Measurements from ENCODE around the gene PSMC3.

DNA sequence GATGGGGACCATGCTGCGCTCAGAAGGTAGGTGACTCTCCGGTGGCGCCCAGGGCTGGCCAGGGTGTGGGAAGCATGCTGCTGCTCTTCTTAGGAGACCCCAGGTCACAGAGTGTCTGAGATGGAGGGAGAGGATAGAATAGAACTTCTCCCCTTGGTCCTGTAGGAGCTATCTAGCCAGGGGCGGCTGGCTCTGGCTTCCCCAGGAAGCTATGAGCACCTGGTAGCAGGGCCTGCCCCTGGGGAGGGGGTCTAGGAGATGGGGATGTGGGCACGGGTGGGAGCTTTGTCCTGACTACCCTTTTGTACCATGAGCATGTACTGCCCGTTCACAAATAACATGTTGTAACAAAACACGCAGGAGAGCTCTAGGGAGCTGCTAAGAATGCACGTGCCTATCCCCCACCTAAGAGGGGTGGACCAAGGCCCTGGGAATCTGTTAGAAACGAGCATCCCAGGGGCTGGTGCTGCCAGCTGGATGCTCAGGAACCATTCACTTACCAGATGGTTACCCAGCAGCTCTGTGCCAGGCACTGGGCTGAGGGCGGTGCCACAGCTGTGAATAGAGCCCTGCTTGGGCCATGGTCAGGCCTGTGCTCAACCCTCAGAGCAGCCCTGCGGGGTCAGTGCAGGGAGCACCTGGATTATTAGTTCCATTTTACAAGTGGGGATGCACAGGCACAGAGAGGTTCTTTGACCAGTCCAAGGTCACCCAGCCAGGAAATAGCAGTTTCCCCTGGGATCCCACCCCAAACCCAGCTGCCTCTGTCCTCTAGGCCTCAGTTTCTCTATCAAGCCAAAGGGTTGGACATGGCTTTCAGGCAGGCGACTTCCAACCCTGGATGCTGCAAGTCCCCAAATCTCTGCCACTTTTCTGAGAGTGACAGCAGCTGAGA is 15.6 kb downstream of the PSMC3 start:
- TF ChIP-seq, protein P1, sequence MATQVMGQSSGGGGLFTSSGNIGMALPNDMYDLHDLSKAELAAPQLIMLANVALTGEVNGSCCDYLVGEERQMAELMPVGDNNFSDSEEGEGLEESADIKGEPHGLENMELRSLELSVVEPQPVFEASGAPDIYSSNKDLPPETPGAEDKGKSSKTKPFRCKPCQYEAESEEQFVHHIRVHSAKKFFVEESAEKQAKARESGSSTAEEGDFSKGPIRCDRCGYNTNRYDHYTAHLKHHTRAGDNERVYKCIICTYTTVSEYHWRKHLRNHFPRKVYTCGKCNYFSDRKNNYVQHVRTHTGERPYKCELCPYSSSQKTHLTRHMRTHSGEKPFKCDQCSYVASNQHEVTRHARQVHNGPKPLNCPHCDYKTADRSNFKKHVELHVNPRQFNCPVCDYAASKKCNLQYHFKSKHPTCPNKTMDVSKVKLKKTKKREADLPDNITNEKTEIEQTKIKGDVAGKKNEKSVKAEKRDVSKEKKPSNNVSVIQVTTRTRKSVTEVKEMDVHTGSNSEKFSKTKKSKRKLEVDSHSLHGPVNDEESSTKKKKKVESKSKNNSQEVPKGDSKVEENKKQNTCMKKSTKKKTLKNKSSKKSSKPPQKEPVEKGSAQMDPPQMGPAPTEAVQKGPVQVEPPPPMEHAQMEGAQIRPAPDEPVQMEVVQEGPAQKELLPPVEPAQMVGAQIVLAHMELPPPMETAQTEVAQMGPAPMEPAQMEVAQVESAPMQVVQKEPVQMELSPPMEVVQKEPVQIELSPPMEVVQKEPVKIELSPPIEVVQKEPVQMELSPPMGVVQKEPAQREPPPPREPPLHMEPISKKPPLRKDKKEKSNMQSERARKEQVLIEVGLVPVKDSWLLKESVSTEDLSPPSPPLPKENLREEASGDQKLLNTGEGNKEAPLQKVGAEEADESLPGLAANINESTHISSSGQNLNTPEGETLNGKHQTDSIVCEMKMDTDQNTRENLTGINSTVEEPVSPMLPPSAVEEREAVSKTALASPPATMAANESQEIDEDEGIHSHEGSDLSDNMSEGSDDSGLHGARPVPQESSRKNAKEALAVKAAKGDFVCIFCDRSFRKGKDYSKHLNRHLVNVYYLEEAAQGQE (IDR thresholded peaks at IDR 0.05; ENCODE audit: insufficient read depth in 1 of 2, low read depth in 2 of 2, low read length in 1 of 2), result no peak
- TF ChIP-seq, protein P2, sequence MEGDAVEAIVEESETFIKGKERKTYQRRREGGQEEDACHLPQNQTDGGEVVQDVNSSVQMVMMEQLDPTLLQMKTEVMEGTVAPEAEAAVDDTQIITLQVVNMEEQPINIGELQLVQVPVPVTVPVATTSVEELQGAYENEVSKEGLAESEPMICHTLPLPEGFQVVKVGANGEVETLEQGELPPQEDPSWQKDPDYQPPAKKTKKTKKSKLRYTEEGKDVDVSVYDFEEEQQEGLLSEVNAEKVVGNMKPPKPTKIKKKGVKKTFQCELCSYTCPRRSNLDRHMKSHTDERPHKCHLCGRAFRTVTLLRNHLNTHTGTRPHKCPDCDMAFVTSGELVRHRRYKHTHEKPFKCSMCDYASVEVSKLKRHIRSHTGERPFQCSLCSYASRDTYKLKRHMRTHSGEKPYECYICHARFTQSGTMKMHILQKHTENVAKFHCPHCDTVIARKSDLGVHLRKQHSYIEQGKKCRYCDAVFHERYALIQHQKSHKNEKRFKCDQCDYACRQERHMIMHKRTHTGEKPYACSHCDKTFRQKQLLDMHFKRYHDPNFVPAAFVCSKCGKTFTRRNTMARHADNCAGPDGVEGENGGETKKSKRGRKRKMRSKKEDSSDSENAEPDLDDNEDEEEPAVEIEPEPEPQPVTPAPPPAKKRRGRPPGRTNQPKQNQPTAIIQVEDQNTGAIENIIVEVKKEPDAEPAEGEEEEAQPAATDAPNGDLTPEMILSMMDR (IDR thresholded peaks at IDR 0.05), result no peak
- TF ChIP-seq TCF7L2 (IDR thresholded peaks at IDR 0.05; ENCODE audit: low read depth, low read length), result no peak
